Fibroblast of gingiva (primary cell): ENCODE data around the gene CRADD.
"Not testable (repeated sequence)": the region's sequence is repeated elsewhere in the genome, so short reads cannot be mapped to it uniquely, and the experiment has no call there.

ENCODE experiments used
- DNase-seq: peaks from one replicate; pipeline ENCODE4 v3.0.0-alpha.2; 2011; ENCODE audit warnings: low read depth

The CRADD gene

GRCh38 chr12:93783832-93784231 is 106.7 kb downstream of the CRADD start:
- DNase-seq = no peak

GRCh38 chr12:93784339-93785086 is 107.3 kb downstream of the CRADD start:
- peak; percentile 78 for DNase-seq

- DNase-seq = peak; percentile 99
Measured at GRCh38 chr12:93785249-93786010, 108.3 kb downstream of the CRADD start.

- DNase-seq = peak; percentile 49
Measured at GRCh38 chr12:93786656-93787397, 109.7 kb downstream of the CRADD start.

- DNase-seq = no peak
Measured at GRCh38 chr12:93788853-93789252, 111.7 kb downstream of the CRADD start.

- no peak for DNase-seq
Measured at GRCh38 chr12:93789767-93790166, 112.6 kb downstream of the CRADD start.

- DNase-seq = peak; percentile 70
Measured at GRCh38 chr12:93790472-93791152, 113.4 kb downstream of the CRADD start.

- no peak for DNase-seq
Measured at GRCh38 chr12:93793007-93793406, 115.8 kb downstream of the CRADD start.

GRCh38 chr12:93793983-93794382 is 116.8 kb downstream of the CRADD start:
- peak; percentile 90 for DNase-seq

GRCh38 chr12:93794738-93795137 is 117.6 kb downstream of the CRADD start:
- no peak for DNase-seq

- no peak for DNase-seq
Measured at GRCh38 chr12:93795352-93795751, 118.2 kb downstream of the CRADD start.

- no peak for DNase-seq
Measured at GRCh38 chr12:93796729-93797128, 119.6 kb downstream of the CRADD start.

- DNase-seq = no peak
Measured at GRCh38 chr12:93798279-93799151, 121.3 kb downstream of the CRADD start.

GRCh38 chr12:93801666-93802065 is 124.5 kb downstream of the CRADD start:
- not testable (repeated sequence) for DNase-seq

GRCh38 chr12:93802293-93802692 is 125.1 kb downstream of the CRADD start:
- no peak for DNase-seq

GRCh38 chr12:93802698-93803423 is 125.7 kb downstream of the CRADD start:
- peak; percentile 84 for DNase-seq

GRCh38 chr12:93803424-93803807 is 126.2 kb downstream of the CRADD start:
- peak; percentile 95 for DNase-seq

GRCh38 chr12:93804392-93805179 is 127.4 kb downstream of the CRADD start:
- no peak for DNase-seq

- DNase-seq = no peak
Measured at GRCh38 chr12:93805736-93806141, 128.6 kb downstream of the CRADD start.

- no peak for DNase-seq
Measured at GRCh38 chr12:93807354-93807753, 130.2 kb downstream of the CRADD start.
